K562 (cell line): ENCODE results near the gene ATL2. TPM values are rescaled to one million over a fixed set of nuclear protein-coding genes. Genes with fewer than 3 reads are reported as not detected.

Experiments
- ATAC-seq: fragments of 200-7000 bp; cut with Tn5 transposase; 3 replicates; pipeline ENCODE4 v1.9.1; 2020; ENCODE audit warnings: moderate library complexity
- BruUV-seq: library from RNA; stranded (reverse); fragments of 400-500 nt; replicated peaks from 2 replicates; lab custom pipeline; 2021; lab: Mats Ljungman, UMichigan
- CTCF ChIA-PET: fragments of 300-600 bp; formaldehyde crosslinking; extraction: SDS; loops from one replicate; lab custom pipeline; 2021; ENCODE audit warnings: low intra/inter-chr PET ratio; lab: Yijun Ruan, JAX
- POLR2A ChIA-PET: fragments of 300-600, 350-650 bp; sonication (Branson Sonifier 250); formaldehyde crosslinking; extraction: SDS; loops from one replicate; lab custom pipeline; 2021; ENCODE audit warnings: antibody characterized with exemption, inconsistent platforms; lab: Yijun Ruan, JAX
- DNase-seq, 4 experiments: peaks; one replicate each; pipeline versions ENCODE4 v3.0.0 to v3.0.0-alpha.2; 2011 to 2018; ENCODE audit warnings: low spot score in 3 of 4, mixed read lengths in 3 of 4; ENCODE audit errors: extremely low read depth in 1 of 4
- FAIRE-seq: peaks from 2 replicates; lab custom pipeline; 2011; peaks lifted over from hg19 to GRCh38; lab: Jason Lieb, UNC
- H2AFZ ChIP-seq: 2 replicates; pipeline ENCODE4 v1.6.0; 2011; ENCODE audit warnings: low read depth, low read length, control low read depth, inconsistent platforms
- H3K27ac ChIP-seq: fragments of 200-600 bp; 3 replicates; pipeline ENCODE4 v1.8.0; 2011; ENCODE audit warnings: low read depth, mild to moderate bottlenecking, control low read depth, inconsistent platforms, low read length, moderate library complexity, mixed read lengths; ENCODE audit errors: extremely low read depth
- H3K27me3 ChIP-seq, 2 experiments: fragments of 300-600 bp in 1 of 2; 2 replicates in 1 of 2; 3 replicates in 1 of 2; pipeline versions ENCODE4 v1.6.0 to v1.8.0; 2011; ENCODE audit warnings: inconsistent platforms in 2 of 2, low read length in 2 of 2, mild to moderate bottlenecking in 1 of 2, mixed read lengths in 1 of 2, moderate library complexity in 1 of 2; ENCODE audit not compliant: control insufficient read depth in 2 of 2, insufficient read depth in 2 of 2
- H3K36me3 ChIP-seq: fragments of 300-600 bp; 3 replicates; pipeline ENCODE4 v1.8.0; 2011; ENCODE audit warnings: mild to moderate bottlenecking, low read length, inconsistent platforms; ENCODE audit not compliant: control insufficient read depth, insufficient read depth
- H3K4me1 ChIP-seq, 2 experiments: fragments of 200-600 bp in 1 of 2; replicated peaks in 1 of 2; 2 replicates in 1 of 2; 3 replicates in 1 of 2; pipeline versions ENCODE4 v1.5.1 to v1.8.0; 2011; ENCODE audit warnings: inconsistent platforms in 2 of 2, low read length in 2 of 2, mild to moderate bottlenecking in 1 of 2, mixed read lengths in 1 of 2, moderate library complexity in 1 of 2; ENCODE audit not compliant: control insufficient read depth in 2 of 2, insufficient read depth in 2 of 2
- H3K4me2 ChIP-seq: 2 replicates; pipeline ENCODE4 v1.6.1; 2011; ENCODE audit warnings: low read length, control low read depth, inconsistent platforms, mixed read lengths; ENCODE audit not compliant: insufficient read depth
- H3K4me3 ChIP-seq: fragments of 200-600 bp; sonication (generic), shearing (Covaris generic); 2 replicates; pipeline ENCODE4 v1.5.1; 2016; ENCODE audit warnings: control low read depth, inconsistent platforms
- H3K79me2 ChIP-seq: fragments of 200-600 bp; 3 replicates; pipeline ENCODE4 v1.8.0; 2011; ENCODE audit warnings: low read length, inconsistent platforms; ENCODE audit not compliant: control insufficient read depth, insufficient read depth
- H3K9ac ChIP-seq, 2 experiments: 2 replicates each; pipeline versions ENCODE4 v1.6.0 to v1.6.1; 2011; ENCODE audit warnings: low read depth in 2 of 2, low read length in 2 of 2, control low read depth in 1 of 2, inconsistent platforms in 1 of 2, mild to moderate bottlenecking in 1 of 2, mixed read lengths in 1 of 2; ENCODE audit not compliant: insufficient read depth in 1 of 2
- H3K9me1 ChIP-seq: one replicate; pipeline ENCODE4 v1.6.0; 2011; ENCODE audit warnings: inconsistent platforms, mild to moderate bottlenecking, low read length, moderate library complexity; ENCODE audit not compliant: control insufficient read depth, insufficient read depth
- H3K9me3 ChIP-seq: replicated peaks from 2 replicates; pipeline ENCODE4 v1.5.1; 2011; ENCODE audit warnings: low read depth, low read length, inconsistent platforms; ENCODE audit not compliant: control insufficient read depth, insufficient read depth
- H4K20me1 ChIP-seq: replicated peaks from 2 replicates; pipeline ENCODE4 v1.6.1; 2011; ENCODE audit warnings: low read length, inconsistent platforms, mixed read lengths; ENCODE audit not compliant: control insufficient read depth, insufficient read depth
- CBX2 ChIP-seq: fragments of 200-600 bp; sonication (generic); IDR thresholded peaks from one replicate; pipeline ENCODE4 v1.6.1; 2012; ENCODE audit warnings: mild to moderate bottlenecking, low read length, inconsistent platforms; ENCODE audit not compliant: insufficient read depth, poor library complexity, severe bottlenecking
- CXXC5 ChIP-seq: fragments of 250-450 bp; sonication (Bioruptor Pico); IDR thresholded peaks from 2 replicates; pipeline ENCODE4 v1.8.0; 2022; ENCODE audit warnings: inconsistent platforms, mild to moderate bottlenecking, moderate library complexity
- DDX20 ChIP-seq: fragments of 450-650 bp; IDR thresholded peaks from 2 replicates; pipeline ENCODE4 v1.6.1; 2016; ENCODE audit warnings: missing genetic modification characterization, low read depth, mild to moderate bottlenecking, missing compliant biosample characterization, moderate library complexity
- ESRRA ChIP-seq: fragments of 450-650 bp; IDR thresholded peaks from 2 replicates; pipeline ENCODE4 v1.6.1; 2014; ENCODE audit warnings: low read depth, mild to moderate bottlenecking, moderate library complexity, borderline replicate concordance
- MXI1 ChIP-seq: IDR thresholded peaks from 2 replicates; pipeline ENCODE4 v1.6.1; 2011; ENCODE audit warnings: low read depth, mild to moderate bottlenecking, improper control_type of control experiment, low read length
- STAT5B ChIP-seq: fragments of 250-450 bp; sonication (Bioruptor Pico); IDR thresholded peaks from 2 replicates; pipeline ENCODE4 v1.8.0; 2021; ENCODE audit warnings: mild to moderate bottlenecking, inconsistent platforms
- ZNF347 ChIP-seq: fragments of 450-650 bp; formaldehyde crosslinking; IDR thresholded peaks from 2 replicates; pipeline ENCODE4 v1.4.0; 2020; ENCODE audit warnings: low read depth, mild to moderate bottlenecking, moderate library complexity
- ZNF507 ChIP-seq: conservative IDR thresholded peaks from 2 replicates; pipeline ENCODE4 v1.6.1; 2017; ENCODE audit warnings: missing genetic modification characterization, missing compliant biosample characterization
- ZNF584 ChIP-seq: fragments of 200-800 bp; sonication (Bioruptor generic); IDR thresholded peaks from 2 replicates; pipeline ENCODE4 v1.6.1; 2016; ENCODE audit warnings: low read depth, mild to moderate bottlenecking, missing genetic modification characterization, missing compliant biosample characterization
- WGBS: fragments of 100-300 bp; shearing (Covaris generic); methylation state at CpG from one replicate; pipeline ENCODE4 v1.1.6; 2016; ENCODE audit warnings: low coverage, mixed read lengths; ENCODE audit not compliant: insufficient coverage; ENCODE audit errors: missing lambda C conversion rate; 5-methylcytosine and 5-hydroxymethylcytosine counted together
- in situ Hi-C: fragments of 300-500 bp; cut with MboI; formaldehyde crosslinking; loops from 4 replicates; pipeline ENCODE4 v1.15.0; 2018; ENCODE audit warnings: inconsistent platforms, mixed read lengths
- intact Hi-C: fragments of 100-400 bp; cut with micrococcal nuclease; formaldehyde crosslinking; loops from 2 replicates; pipeline ENCODE4 v1.14.2; 2022
- polyA plus RNA-seq, 8 experiments: library from polyadenylated mRNA; depleted of rRNA in 4 of 8; stranded (reverse) in 5 of 8; unstranded in 3 of 8; fragments of >200 nt; fragmentation: Nextera tagmentation in 2 of 8; fragmentation: Illumina TruSeq in 1 of 8; extraction: Ambion mirVana in 2 of 8; extraction: Trizol in 1 of 8; gene quantifications; 2 replicates each; pipeline versions ENCODE4 v1.2.1 to v1.2.3, GENCODE V29; 2011 to 2014; ENCODE audit warnings: inconsistent platforms in 1 of 8, missing spikeins in 1 of 8
- total RNA-seq, 7 experiments: library from RNA; depleted of rRNA in 6 of 7; stranded (reverse); fragments of >200 nt in 6 of 7; fragmentation: Illumina TruSeq in 2 of 7; extraction: Trizol in 2 of 7; gene quantifications; 2 replicates each; pipeline versions ENCODE4 v1.2.1 to v1.2.3, GENCODE V29; 2011 to 2021; ENCODE audit warnings: low replicate concordance in 1 of 7
- TF ChIP-seq, protein P1 (sequence below), 2 experiments: fragments of 450-650 bp in 1 of 2; sonication (generic) in 1 of 2; formaldehyde crosslinking in 1 of 2; IDR thresholded peaks in 1 of 2; conservative IDR thresholded peaks in 1 of 2; 2 replicates each; pipeline versions ENCODE4 v1.6.1 to v1.8.1; 2016 to 2023; ENCODE audit warnings: mild to moderate bottlenecking in 2 of 2, moderate library complexity in 2 of 2, inconsistent platforms in 1 of 2, missing genetic modification reagents in 1 of 2
- TF ChIP-seq, protein P2 (sequence below): fragments of 450-650 bp; formaldehyde crosslinking; conservative IDR thresholded peaks from 2 replicates; pipeline ENCODE4 v1.4.0; 2022; ENCODE audit warnings: mild to moderate bottlenecking, missing genetic modification characterization

The ATL2 gene
- total and polyA plus RNA-seq, 9 of the 15 experiments (the other 6 are each of a cell fraction or from before 2014, with no cell fraction given), result 12.0 to 80.8 (median 70.2) TPM

DNA sequence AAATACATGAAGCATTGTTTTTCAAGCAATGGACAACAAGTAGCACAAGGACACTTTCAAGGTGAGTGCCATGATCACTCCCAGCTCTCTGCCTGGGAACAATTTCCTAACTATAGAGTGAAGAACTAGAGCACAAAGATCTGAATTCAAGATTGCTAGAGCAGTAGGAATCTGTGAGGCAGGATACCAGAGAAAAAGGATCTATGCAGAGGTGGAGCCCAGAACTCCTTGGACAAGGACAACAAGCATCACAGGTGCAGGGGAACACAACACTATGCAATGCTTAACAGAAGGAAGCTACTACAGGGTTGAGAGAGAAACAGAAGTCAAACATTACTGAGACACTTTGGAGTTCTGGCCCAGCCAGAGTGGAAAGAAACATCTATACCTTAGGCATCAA is 24.7 kb downstream of the ATL2 start:
- Histone ChIP-seq H3K4me3 (no peak overlapping the region), H3K36me3 (peaks cover 30% of the 10 kb centered on the region; the same call in 1 of the 3 replicates), H3K4me2 (no peak overlapping the region), H3K27ac (no peak overlapping the region), H3K9me3 (no peaks in the 10 kb centered on the region), H3K9me1 (no peaks in the 10 kb centered on the region), H3K9ac (no peak overlapping the region), H4K20me1 (peaks cover 8% of the 10 kb centered on the region; the same call in 1 of the 2 replicates), H3K27me3 (no peaks in the 10 kb centered on the region), H3K79me2 (peaks cover 89% of the 10 kb centered on the region), H3K4me1 (peaks cover 4 to 11% of the 10 kb centered on the region in 2 experiments; a peak in 4 of 5 replicates), H2AFZ (no peak overlapping the region)
- in situ Hi-C loops, result no loop called here
- POLR2A ChIA-PET, result interaction anchor here (0.6 to 2.9 kb wide), 7 partner anchors 12 to 1040 kb away, joined by 3 to 15 read pairs (median 3); partner anchors contain the start of genes ATL2 and SRSF7
- intact Hi-C loops, result no loop called here
- TF ChIP-seq ZNF507 (tag), result no peak
- 0 out of 2 replicates have a peak, but pooled peaks have one; percentile 16 for TF ChIP-seq ESRRA
- FAIRE-seq (no peak), ATAC-seq (peak; percentile 64), DNase-seq (no peak)
- CTCF ChIA-PET, result no interaction called here
- BruUV-seq, result no TSS peak

DNA sequence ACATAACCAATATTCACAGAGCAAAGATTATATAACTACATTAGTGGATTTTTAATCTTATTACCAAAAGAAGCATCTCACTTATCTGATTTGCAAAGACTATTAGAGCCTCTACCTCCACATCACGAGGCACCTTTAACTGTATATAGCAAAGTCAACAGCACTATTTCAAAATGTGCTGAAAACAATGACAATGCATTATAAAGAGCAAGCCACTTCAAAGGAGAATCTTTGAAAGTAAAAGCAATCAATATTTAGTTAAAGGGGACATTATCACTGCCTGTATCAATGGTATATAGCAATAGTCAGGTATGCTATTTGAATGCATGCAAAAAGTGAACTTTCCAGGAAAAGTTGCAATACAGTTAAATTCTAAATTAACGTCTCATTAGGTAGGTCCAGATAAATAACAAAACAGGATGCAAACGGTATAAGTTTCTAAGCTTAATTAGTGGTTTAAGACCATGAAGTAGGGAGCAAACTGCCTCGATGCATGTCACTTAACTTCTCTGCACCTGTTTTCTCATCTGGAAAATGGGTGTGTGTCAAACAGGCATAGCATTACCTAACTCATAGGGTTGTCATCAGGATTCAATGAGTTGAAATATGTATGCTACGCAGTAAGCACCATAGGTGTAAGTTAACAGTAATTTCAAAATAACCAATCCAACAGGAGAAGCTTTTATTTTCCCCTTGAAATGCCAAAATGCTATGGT is 31.6 kb downstream of the ATL2 start:
- Histone ChIP-seq H3K9me1 (no peaks in the 10 kb centered on the region), H3K79me2 (peaks cover 75% of the 10 kb centered on the region), H3K4me2 (no peak overlapping the region), H3K4me1 (no peaks in the 10 kb centered on the region; a peak in 1 of 5 replicates), H3K27ac (no peak overlapping the region), H2AFZ (no peak overlapping the region), H4K20me1 (no peaks in the 10 kb centered on the region), H3K36me3 (peaks cover 72% of the 10 kb centered on the region), H3K4me3 (no peak overlapping the region), H3K9me3 (no peaks in the 10 kb centered on the region; the same call in 1 of the 2 replicates), H3K27me3 (no peaks in the 10 kb centered on the region), H3K9ac (no peak overlapping the region)
- in situ Hi-C loops (no loop called here), intact Hi-C loops (no loop called here)
- 96% methylated on average over 5 of the region's 5 CpGs for WGBS
- BruUV-seq, result no TSS peak
- no peak for FAIRE-seq
- DNase-seq, result no peak
- ChIA-PET CTCF (no interaction called here), POLR2A (no interaction called here)
- ATAC-seq, result no peak
- no peak for TF ChIP-seq ZNF584 (CRISPR knock-in tag)
- TF ChIP-seq CBX2, result no peak
- TF ChIP-seq DDX20 (tag), result no peak
- no peak for TF ChIP-seq STAT5B (CRISPR knock-in tag)
- TF ChIP-seq CXXC5, result no peak
- no peak for TF ChIP-seq ZNF347 (CRISPR knock-in tag)
- TF ChIP-seq, protein P1, sequence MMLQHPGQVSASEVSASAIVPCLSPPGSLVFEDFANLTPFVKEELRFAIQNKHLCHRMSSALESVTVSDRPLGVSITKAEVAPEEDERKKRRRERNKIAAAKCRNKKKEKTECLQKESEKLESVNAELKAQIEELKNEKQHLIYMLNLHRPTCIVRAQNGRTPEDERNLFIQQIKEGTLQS (IDR thresholded peaks at IDR 0.05), result no peak
- TF ChIP-seq, protein P1 (CRISPR knock-in tag; conservative IDR thresholded peaks at IDR 0.05), result no peak
- TF ChIP-seq MXI1, result no peak
- TF ChIP-seq, protein P2, sequence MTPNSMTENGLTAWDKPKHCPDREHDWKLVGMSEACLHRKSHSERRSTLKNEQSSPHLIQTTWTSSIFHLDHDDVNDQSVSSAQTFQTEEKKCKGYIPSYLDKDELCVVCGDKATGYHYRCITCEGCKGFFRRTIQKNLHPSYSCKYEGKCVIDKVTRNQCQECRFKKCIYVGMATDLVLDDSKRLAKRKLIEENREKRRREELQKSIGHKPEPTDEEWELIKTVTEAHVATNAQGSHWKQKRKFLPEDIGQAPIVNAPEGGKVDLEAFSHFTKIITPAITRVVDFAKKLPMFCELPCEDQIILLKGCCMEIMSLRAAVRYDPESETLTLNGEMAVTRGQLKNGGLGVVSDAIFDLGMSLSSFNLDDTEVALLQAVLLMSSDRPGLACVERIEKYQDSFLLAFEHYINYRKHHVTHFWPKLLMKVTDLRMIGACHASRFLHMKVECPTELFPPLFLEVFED, result no peak
